ENCODE data around the gene GMPR.

GMPR gene

GRCh38 chr6:16305788-16306187, 67.4 kb downstream of the GMPR start:
- FAIRE-seq = no peak

- FAIRE-seq = no peak
Measured at GRCh38 chr6:16306334-16306733, 67.9 kb downstream of the GMPR start.

- no peak for FAIRE-seq
Measured at GRCh38 chr6:16311763-16312162, 73.4 kb downstream of the GMPR start.

- FAIRE-seq = no peak
Measured at GRCh38 chr6:16313732-16314131, 75.3 kb downstream of the GMPR start.

- no peak for FAIRE-seq
Measured at GRCh38 chr6:16314296-16314695, 75.9 kb downstream of the GMPR start.

GRCh38 chr6:16316741-16317251, 78.4 kb downstream of the GMPR start:
- no peak for FAIRE-seq

- FAIRE-seq = no peak
Measured at GRCh38 chr6:16318538-16318937, 80.2 kb downstream of the GMPR start.

GRCh38 chr6:16318953-16319720, 80.8 kb downstream of the GMPR start:
- FAIRE-seq = no peak

GRCh38 chr6:16319813-16320532, 81.6 kb downstream of the GMPR start:
- FAIRE-seq = no peak

GRCh38 chr6:16320533-16321340, 82.3 kb downstream of the GMPR start:
- FAIRE-seq = no peak

- FAIRE-seq = no peak
Measured at GRCh38 chr6:16321341-16321710, 82.9 kb downstream of the GMPR start.

GRCh38 chr6:16321826-16322225, 83.4 kb downstream of the GMPR start:
- no peak for FAIRE-seq

- FAIRE-seq = no peak
Measured at GRCh38 chr6:16322666-16323312, 84.4 kb downstream of the GMPR start.

- FAIRE-seq = no peak
Measured at GRCh38 chr6:16324184-16324583, 85.8 kb downstream of the GMPR start.

GRCh38 chr6:16324606-16325225, 86.3 kb downstream of the GMPR start:
- FAIRE-seq = no peak

GRCh38 chr6:16326531-16326930, 88.1 kb downstream of the GMPR start:
- FAIRE-seq = no peak

- FAIRE-seq = no peak
Measured at GRCh38 chr6:16326971-16327776, 88.8 kb downstream of the GMPR start.

- FAIRE-seq = no peak
Measured at GRCh38 chr6:16327777-16328325, 89.5 kb downstream of the GMPR start.

GRCh38 chr6:16329233-16329632, 90.8 kb downstream of the GMPR start:
- no peak for FAIRE-seq

GRCh38 chr6:16331384-16332174, 93.2 kb downstream of the GMPR start:
- FAIRE-seq = no peak
